ENCODE measurements around the gene KIF16B.

KIF16B gene

DNA sequence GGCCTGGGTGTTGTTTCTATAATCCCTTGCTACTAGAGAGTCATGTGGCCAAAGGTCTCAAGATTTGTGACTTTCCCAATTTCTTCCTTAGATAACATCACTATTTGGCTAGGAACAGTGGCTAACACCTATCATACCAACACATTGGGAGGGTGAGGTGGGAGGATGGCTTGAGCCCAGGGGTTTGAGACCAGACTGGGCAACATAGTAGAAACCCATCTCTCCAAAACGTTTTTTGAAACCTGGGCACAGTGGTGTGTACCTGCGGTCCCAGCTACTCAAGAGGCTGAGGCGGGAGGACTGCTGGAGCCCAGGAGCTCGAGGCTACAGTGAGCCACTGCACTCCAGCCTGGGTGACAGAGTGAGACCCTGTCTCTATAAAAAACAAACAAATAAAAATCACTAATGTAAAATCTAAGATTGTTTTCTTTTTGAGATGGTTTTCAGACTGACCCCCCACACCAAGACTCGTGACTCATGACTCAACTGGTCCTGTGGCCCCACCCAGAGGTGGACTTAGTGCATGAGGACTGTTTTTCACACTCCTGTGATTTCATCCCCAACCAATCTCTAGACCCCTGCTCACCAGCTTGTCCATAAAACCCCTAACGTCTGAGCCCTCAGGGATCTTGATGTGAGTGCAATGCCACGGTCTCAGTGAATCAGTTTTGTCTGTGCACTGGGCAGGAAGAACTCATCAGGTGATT lies 48.3 kb upstream of the KIF16B start:
- POLR2A ChIA-PET: no interaction called here
- no peaks in the 10 kb centered on the region for H3K4me1 ChIP-seq (ENCODE audit: control insufficient read depth, insufficient read depth, low read length)
- no peaks in the 10 kb centered on the region for H3K9me3 ChIP-seq (ENCODE audit: control insufficient read depth, insufficient read depth, low read depth, low read length)
- TF ChIP-seq ZNF596 (tag by site-specific recombination; IDR thresholded peaks at IDR 0.05): no peak
- no peak for TF ChIP-seq GLIS2 (tag by site-specific recombination; IDR thresholded peaks at IDR 0.05)
- no peak for TF ChIP-seq ZSCAN30 (tag by site-specific recombination; IDR thresholded peaks at IDR 0.05)
- no peak for TF ChIP-seq SALL2 (tag by site-specific recombination; IDR thresholded peaks at IDR 0.05; ENCODE audit: borderline replicate concordance)
- no peak for TF ChIP-seq ZNF184 (tag by site-specific recombination; IDR thresholded peaks at IDR 0.05)
- no peak for TF ChIP-seq BCL6B (tag by site-specific recombination; IDR thresholded peaks at IDR 0.05)
- no peak for TF ChIP-seq ZSCAN23 (tag by site-specific recombination; IDR thresholded peaks at IDR 0.05)
- CTCF ChIA-PET: interaction anchor here (1.1 kb wide), 1 partner anchor 14 kb away, joined by 5 read pairs; no protein-coding TSS in a partner anchor
- no peak overlapping the region for H3K4me3 ChIP-seq (ENCODE audit: low read depth, low read length)
- H3K27ac ChIP-seq (ENCODE audit: extremely low read depth, low read depth, low read length): no peak overlapping the region
- no peaks in the 10 kb centered on the region for H3K36me3 ChIP-seq (ENCODE audit: control insufficient read depth in 2 of 2, insufficient read depth in 1 of 2, low read length in 2 of 2)

- Histone ChIP-seq H3K4me1 (ENCODE audit: control insufficient read depth, insufficient read depth, low read length) (no peaks in the 10 kb centered on the region), H3K9me3 (ENCODE audit: control insufficient read depth, insufficient read depth, low read depth, low read length) (no peaks in the 10 kb centered on the region), H3K27ac (ENCODE audit: extremely low read depth, low read depth, low read length) (no peak overlapping the region), H3K4me3 (ENCODE audit: low read depth, low read length) (no peak overlapping the region), H3K36me3 (ENCODE audit: control insufficient read depth in 2 of 2, insufficient read depth in 1 of 2, low read length in 2 of 2) (no peaks in the 10 kb centered on the region)
- TF ChIP-seq ZNF324 (tag by site-specific recombination; IDR thresholded peaks at IDR 0.05) (no peak), HOXA7 (CRISPR knock-in tag; IDR thresholded peaks at IDR 0.05; ENCODE audit: borderline replicate concordance) (no peak), ZNF266 (tag by site-specific recombination; IDR thresholded peaks at IDR 0.05; ENCODE audit: low read depth) (no peak), ZNF623 (tag by site-specific recombination; IDR thresholded peaks at IDR 0.05) (no peak), CTCF (tag by site-specific recombination; IDR thresholded peaks at IDR 0.05) (no peak), OSR2 (tag by site-specific recombination; IDR thresholded peaks at IDR 0.05) (no peak), ZNF701 (tag by site-specific recombination; IDR thresholded peaks at IDR 0.05) (no peak), ZNF214 (tag by site-specific recombination; IDR thresholded peaks at IDR 0.05; ENCODE audit: borderline replicate concordance) (no peak), GLI2 (tag by site-specific recombination; IDR thresholded peaks at IDR 0.05; ENCODE audit: borderline replicate concordance, low read depth) (no peak), ZNF596 (tag by site-specific recombination; IDR thresholded peaks at IDR 0.05) (no peak), SP7 (tag by site-specific recombination; IDR thresholded peaks at IDR 0.05) (no peak), ZNF121 (tag by site-specific recombination; IDR thresholded peaks at IDR 0.05) (no peak), ZFP69B (tag by site-specific recombination; IDR thresholded peaks at IDR 0.05) (no peak), ZNF571 (tag by site-specific recombination; IDR thresholded peaks at IDR 0.05) (no peak), FEZF1 (tag by site-specific recombination; IDR thresholded peaks at IDR 0.05) (no peak)
- TF ChIP-seq, protein P1, sequence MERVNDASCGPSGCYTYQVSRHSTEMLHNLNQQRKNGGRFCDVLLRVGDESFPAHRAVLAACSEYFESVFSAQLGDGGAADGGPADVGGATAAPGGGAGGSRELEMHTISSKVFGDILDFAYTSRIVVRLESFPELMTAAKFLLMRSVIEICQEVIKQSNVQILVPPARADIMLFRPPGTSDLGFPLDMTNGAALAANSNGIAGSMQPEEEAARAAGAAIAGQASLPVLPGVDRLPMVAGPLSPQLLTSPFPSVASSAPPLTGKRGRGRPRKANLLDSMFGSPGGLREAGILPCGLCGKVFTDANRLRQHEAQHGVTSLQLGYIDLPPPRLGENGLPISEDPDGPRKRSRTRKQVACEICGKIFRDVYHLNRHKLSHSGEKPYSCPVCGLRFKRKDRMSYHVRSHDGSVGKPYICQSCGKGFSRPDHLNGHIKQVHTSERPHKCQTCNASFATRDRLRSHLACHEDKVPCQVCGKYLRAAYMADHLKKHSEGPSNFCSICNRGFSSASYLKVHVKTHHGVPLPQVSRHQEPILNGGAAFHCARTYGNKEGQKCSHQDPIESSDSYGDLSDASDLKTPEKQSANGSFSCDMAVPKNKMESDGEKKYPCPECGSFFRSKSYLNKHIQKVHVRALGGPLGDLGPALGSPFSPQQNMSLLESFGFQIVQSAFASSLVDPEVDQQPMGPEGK (tag by site-specific recombination; IDR thresholded peaks at IDR 0.05): no peak
- TF ChIP-seq, protein P2, sequence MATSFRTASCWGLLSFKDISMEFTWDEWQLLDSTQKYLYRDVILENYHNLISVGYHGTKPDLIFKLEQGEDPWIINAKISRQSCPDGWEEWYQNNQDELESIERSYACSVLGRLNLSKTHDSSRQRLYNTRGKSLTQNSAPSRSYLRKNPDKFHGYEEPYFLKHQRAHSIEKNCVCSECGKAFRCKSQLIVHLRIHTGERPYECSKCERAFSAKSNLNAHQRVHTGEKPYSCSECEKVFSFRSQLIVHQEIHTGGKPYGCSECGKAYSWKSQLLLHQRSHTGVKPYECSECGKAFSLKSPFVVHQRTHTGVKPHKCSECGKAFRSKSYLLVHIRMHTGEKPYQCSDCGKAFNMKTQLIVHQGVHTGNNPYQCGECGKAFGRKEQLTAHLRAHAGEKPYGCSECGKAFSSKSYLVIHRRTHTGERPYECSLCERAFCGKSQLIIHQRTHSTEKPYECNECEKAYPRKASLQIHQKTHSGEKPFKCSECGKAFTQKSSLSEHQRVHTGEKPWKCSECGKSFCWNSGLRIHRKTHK (tag by site-specific recombination; IDR thresholded peaks at IDR 0.05): no peak
- TF ChIP-seq, protein P3, sequence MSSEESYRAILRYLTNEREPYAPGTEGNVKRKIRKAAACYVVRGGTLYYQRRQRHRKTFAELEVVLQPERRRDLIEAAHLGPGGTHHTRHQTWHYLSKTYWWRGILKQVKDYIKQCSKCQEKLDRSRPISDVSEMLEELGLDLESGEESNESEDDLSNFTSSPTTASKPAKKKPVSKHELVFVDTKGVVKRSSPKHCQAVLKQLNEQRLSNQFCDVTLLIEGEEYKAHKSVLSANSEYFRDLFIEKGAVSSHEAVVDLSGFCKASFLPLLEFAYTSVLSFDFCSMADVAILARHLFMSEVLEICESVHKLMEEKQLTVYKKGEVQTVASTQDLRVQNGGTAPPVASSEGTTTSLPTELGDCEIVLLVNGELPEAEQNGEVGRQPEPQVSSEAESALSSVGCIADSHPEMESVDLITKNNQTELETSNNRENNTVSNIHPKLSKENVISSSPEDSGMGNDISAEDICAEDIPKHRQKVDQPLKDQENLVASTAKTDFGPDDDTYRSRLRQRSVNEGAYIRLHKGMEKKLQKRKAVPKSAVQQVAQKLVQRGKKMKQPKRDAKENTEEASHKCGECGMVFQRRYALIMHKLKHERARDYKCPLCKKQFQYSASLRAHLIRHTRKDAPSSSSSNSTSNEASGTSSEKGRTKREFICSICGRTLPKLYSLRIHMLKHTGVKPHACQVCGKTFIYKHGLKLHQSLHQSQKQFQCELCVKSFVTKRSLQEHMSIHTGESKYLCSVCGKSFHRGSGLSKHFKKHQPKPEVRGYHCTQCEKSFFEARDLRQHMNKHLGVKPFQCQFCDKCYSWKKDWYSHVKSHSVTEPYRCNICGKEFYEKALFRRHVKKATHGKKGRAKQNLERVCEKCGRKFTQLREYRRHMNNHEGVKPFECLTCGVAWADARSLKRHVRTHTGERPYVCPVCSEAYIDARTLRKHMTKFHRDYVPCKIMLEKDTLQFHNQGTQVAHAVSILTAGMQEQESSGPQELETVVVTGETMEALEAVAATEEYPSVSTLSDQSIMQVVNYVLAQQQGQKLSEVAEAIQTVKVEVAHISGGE (tag by site-specific recombination; conservative IDR thresholded peaks at IDR 0.05; ENCODE audit: low read depth): no peak
- ChIA-PET CTCF (interaction anchor here (1.1 kb wide), 1 partner anchor 14 kb away, joined by 5 read pairs; no protein-coding TSS in a partner anchor), POLR2A (no interaction called here)
Measured at GRCh38 chr20:16620961-16621360, 47.7 kb upstream of the KIF16B start.

Measured in HEK293 (cell line).